T-helper 2 cell (primary cell): ENCODE data around the gene KRT7.
"Not testable (repeated sequence)": the region's sequence is repeated elsewhere in the genome, so short reads cannot be mapped to it uniquely, and the experiment has no call there.

Experiments
- DNase-seq, 5 experiments: peaks; one replicate each; pipeline versions ENCODE4 v3.0.0 to v3.0.0-alpha.2; 2012 to 2022

Gene KRT7

GRCh38 chr12:52280796-52281560, 47.9 kb downstream of the KRT7 start:
- DNase-seq, result no peak

- DNase-seq, result no peak
Measured at GRCh38 chr12:52284562-52285171, 51.6 kb downstream of the KRT7 start.

GRCh38 chr12:52285172-52285745, 52.2 kb downstream of the KRT7 start:
- no peak for DNase-seq

GRCh38 chr12:52285851-52286530, 52.9 kb downstream of the KRT7 start:
- no peak for DNase-seq

GRCh38 chr12:52286857-52287785, 54.1 kb downstream of the KRT7 start:
- not testable (repeated sequence) for DNase-seq

- not testable (repeated sequence) for DNase-seq
Measured at GRCh38 chr12:52287816-52288805, 55.1 kb downstream of the KRT7 start.

- DNase-seq, result not testable (repeated sequence)
Measured at GRCh38 chr12:52290483-52291134, 57.6 kb downstream of the KRT7 start.

GRCh38 chr12:52291267-52291935, 58.4 kb downstream of the KRT7 start, which contains the start of gene KRT81:
Gene KRT81 (minus strand): TSS chr12:52291534. CDS start chr12:52291465, 69 bp downstream.
- DNase-seq, result no peak

- no peak for DNase-seq
Measured at GRCh38 chr12:52293926-52294325, 60.9 kb downstream of the KRT7 start.

- DNase-seq, result no peak
Measured at GRCh38 chr12:52294803-52295202, 61.8 kb downstream of the KRT7 start.

- DNase-seq, result no peak
Measured at GRCh38 chr12:52295663-52296062, 62.6 kb downstream of the KRT7 start.

GRCh38 chr12:52296572-52297215, 63.7 kb downstream of the KRT7 start:
- DNase-seq, result no peak
